ENCODE measurements around the gene ZDHHC8. TPM values are rescaled to one million over a fixed set of nuclear protein-coding genes. Genes with fewer than 3 reads are reported as not detected.

Gene ZDHHC8
- total and polyA plus RNA-seq, 10 of the 15 experiments (the other 5 are each of a cell fraction or from before 2014, with no cell fraction given) = 0.03 to 46.3 (median 5.3) TPM

- RAD21 ChIA-PET (ENCODE audit: unreplicated experiment) = no interaction called here
- H3K4me1 ChIP-seq (ENCODE audit: control insufficient read depth, insufficient read depth, low read length) = no peaks in the 10 kb centered on the region
- DNase-seq (ENCODE audit: low read depth, low spot score) (no peak), ATAC-seq (no peak), FAIRE-seq (no peak)
- SMC1A ChIA-PET (ENCODE audit: uncharacterized antibody, unreplicated experiment) = no interaction called here
- no peak overlapping the region for H2AFZ ChIP-seq (ENCODE audit: control insufficient read depth, low read depth, low read length)
- H3K4me2 ChIP-seq (ENCODE audit: control insufficient read depth, insufficient read depth) = no peak overlapping the region
- H3K9me3 ChIP-seq (replicated peaks; ENCODE audit: control insufficient read depth, insufficient read depth, low read length) = no peaks in the 10 kb centered on the region
- H4K20me1 ChIP-seq (ENCODE audit: control insufficient read depth, insufficient read depth) = no peaks in the 10 kb centered on the region
- no peak overlapping the region for H3K4me3 ChIP-seq
- no TSS peak for BruUV-seq (replicated peaks)
- no peak overlapping the region for H3K9ac ChIP-seq (ENCODE audit: control insufficient read depth, insufficient read depth, low read length)
- no peaks in the 10 kb centered on the region for H3K27me3 ChIP-seq (replicated peaks in 1 of 2; ENCODE audit: control insufficient read depth in 2 of 2, insufficient read depth in 2 of 2, low read length in 1 of 2)
- no peak for TF ChIP-seq HDAC6 (IDR thresholded peaks at IDR 0.05; ENCODE audit: unreplicated experiment)
- no peak for TF ChIP-seq SMAD5 (IDR thresholded peaks at IDR 0.05; ENCODE audit: low read depth)
- TF ChIP-seq BCL3 (IDR thresholded peaks at IDR 0.05; ENCODE audit: borderline replicate concordance, insufficient read depth, low read depth, low read length, poor library complexity, severe bottlenecking) = no peak
- TF ChIP-seq NR2C2 (IDR thresholded peaks at IDR 0.05; ENCODE audit: borderline replicate concordance, control insufficient read depth, insufficient read length, low read depth) = no peak
- TF ChIP-seq YY1 (IDR thresholded peaks at IDR 0.05; ENCODE audit: low read depth, low read length) = no peak
- TF ChIP-seq SREBF1 (IDR thresholded peaks at IDR 0.05; ENCODE audit: low read length) = no peak
- TF ChIP-seq SMC3 (IDR thresholded peaks at IDR 0.05; ENCODE audit: borderline replicate concordance, low read length) = no peak
- TF ChIP-seq ZBTB40 (IDR thresholded peaks at IDR 0.05; ENCODE audit: borderline replicate concordance) = no peak
- TF ChIP-seq RBBP5 (conservative IDR thresholded peaks at IDR 0.05) = no peak
- in situ Hi-C loops (cut with MboI) (no loop called here), intact Hi-C loops (cut with micrococcal nuclease; ENCODE audit: unreplicated experiment) (no loop called here)
- H3K27ac ChIP-seq (ENCODE audit: control insufficient read depth, insufficient read depth) = no peak overlapping the region
- POLR2A ChIA-PET = no interaction called here
- H3K36me3 ChIP-seq (ENCODE audit: control insufficient read depth in 2 of 2, insufficient read depth in 2 of 2, low read length in 1 of 2) = no peaks in the 10 kb centered on the region
- CTCF ChIA-PET = interaction anchor here (1.8 kb wide), 1 partner anchor 67 kb away, joined by 4 read pairs; no protein-coding TSS in a partner anchor
- 38% methylated on average over 10 of the region's 10 CpGs for WGBS (ENCODE audit: insufficient coverage, insufficient replicate concordance, low lambda C conversion rate, missing lambda C conversion rate)
- no peaks in the 10 kb centered on the region for H3K79me2 ChIP-seq (ENCODE audit: control insufficient read depth, insufficient read depth, low read length)
Observed at GRCh38 chr22:20172141-20172613, 40.6 kb downstream of the ZDHHC8 start.

Data from GM12878 (cell line).